ENCODE data around the gene ARID4A. TPM values are rescaled to one million over a fixed set of nuclear protein-coding genes. Genes with fewer than 3 reads are reported as not detected.

ARID4A gene
- total and polyA plus RNA-seq, 2 of the 13 experiments (the other 11 are each of a cell fraction or from before 2014, with no cell fraction given), result 7.2 to 9.7 TPM

GRCh38 chr14:58287607-58288042, 10.7 kb upstream of the ARID4A start (continued):
- TF ChIP-seq ZNF282 (IDR thresholded peaks at IDR 0.05; ENCODE audit: partially characterized antibody) (no peak), ARID2 (CRISPR knock-in tag; IDR thresholded peaks at IDR 0.05; ENCODE audit: borderline replicate concordance) (no peak), REXO4 (CRISPR knock-in tag; IDR thresholded peaks at IDR 0.05; ENCODE audit: borderline replicate concordance) (no peak), ZNF644 (CRISPR knock-in tag; IDR thresholded peaks at IDR 0.05; ENCODE audit: low read depth) (peak; percentile 100), HNF4G (IDR thresholded peaks at IDR 0.05; ENCODE audit: borderline replicate concordance, low read depth, low read length) (peak; percentile 84), HNF4G (CRISPR knock-in tag; IDR thresholded peaks at IDR 0.05; ENCODE audit: borderline replicate concordance, low read depth) (no peak; the same call in 1 of the 2 replicates), FOXP4 (CRISPR knock-in tag; IDR thresholded peaks at IDR 0.05) (peak; percentile 90), ZNF772 (CRISPR knock-in tag; IDR thresholded peaks at IDR 0.05) (peak; percentile 66; the same call in 1 of the 2 replicates), XRCC5 (optimal IDR thresholded peaks at IDR 0.05; ENCODE audit: low read length) (no peak), ZNF235 (CRISPR knock-in tag; IDR thresholded peaks at IDR 0.05; ENCODE audit: borderline replicate concordance) (no peak), MATR3 (CRISPR knock-in tag; IDR thresholded peaks at IDR 0.05) (no peak), TCF12 (IDR thresholded peaks at IDR 0.05) (no peak), TCF12 (CRISPR knock-in tag; IDR thresholded peaks at IDR 0.05) (peak; percentile 42; the same call in 1 of the 2 replicates), KDM3A (CRISPR knock-in tag; IDR thresholded peaks at IDR 0.05; ENCODE audit: low read depth) (no peak), ZHX2 (IDR thresholded peaks at IDR 0.05; ENCODE audit: low read depth) (no peak), ZHX2 (CRISPR knock-in tag; IDR thresholded peaks at IDR 0.05; ENCODE audit: borderline replicate concordance) (no peak), ZBTB7B (CRISPR knock-in tag; IDR thresholded peaks at IDR 0.05) (peak; percentile 54; the same call in 1 of the 2 replicates), ETV6 (CRISPR knock-in tag; conservative IDR thresholded peaks at IDR 0.05) (no peak), ZNF256 (CRISPR knock-in tag; conservative IDR thresholded peaks at IDR 0.05) (no peak)
- TF ChIP-seq, protein P1, sequence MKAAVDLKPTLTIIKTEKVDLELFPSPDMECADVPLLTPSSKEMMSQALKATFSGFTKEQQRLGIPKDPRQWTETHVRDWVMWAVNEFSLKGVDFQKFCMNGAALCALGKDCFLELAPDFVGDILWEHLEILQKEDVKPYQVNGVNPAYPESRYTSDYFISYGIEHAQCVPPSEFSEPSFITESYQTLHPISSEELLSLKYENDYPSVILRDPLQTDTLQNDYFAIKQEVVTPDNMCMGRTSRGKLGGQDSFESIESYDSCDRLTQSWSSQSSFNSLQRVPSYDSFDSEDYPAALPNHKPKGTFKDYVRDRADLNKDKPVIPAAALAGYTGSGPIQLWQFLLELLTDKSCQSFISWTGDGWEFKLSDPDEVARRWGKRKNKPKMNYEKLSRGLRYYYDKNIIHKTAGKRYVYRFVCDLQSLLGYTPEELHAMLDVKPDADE (CRISPR knock-in tag; IDR thresholded peaks at IDR 0.05), result no peak
- TF ChIP-seq, protein P2, sequence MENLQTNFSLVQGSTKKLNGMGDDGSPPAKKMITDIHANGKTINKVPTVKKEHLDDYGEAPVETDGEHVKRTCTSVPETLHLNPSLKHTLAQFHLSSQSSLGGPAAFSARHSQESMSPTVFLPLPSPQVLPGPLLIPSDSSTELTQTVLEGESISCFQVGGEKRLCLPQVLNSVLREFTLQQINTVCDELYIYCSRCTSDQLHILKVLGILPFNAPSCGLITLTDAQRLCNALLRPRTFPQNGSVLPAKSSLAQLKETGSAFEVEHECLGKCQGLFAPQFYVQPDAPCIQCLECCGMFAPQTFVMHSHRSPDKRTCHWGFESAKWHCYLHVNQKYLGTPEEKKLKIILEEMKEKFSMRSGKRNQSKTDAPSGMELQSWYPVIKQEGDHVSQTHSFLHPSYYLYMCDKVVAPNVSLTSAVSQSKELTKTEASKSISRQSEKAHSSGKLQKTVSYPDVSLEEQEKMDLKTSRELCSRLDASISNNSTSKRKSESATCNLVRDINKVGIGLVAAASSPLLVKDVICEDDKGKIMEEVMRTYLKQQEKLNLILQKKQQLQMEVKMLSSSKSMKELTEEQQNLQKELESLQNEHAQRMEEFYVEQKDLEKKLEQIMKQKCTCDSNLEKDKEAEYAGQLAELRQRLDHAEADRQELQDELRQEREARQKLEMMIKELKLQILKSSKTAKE (CRISPR knock-in tag; IDR thresholded peaks at IDR 0.05; ENCODE audit: borderline replicate concordance), result peak; percentile 61; the same call in 1 of the 2 replicates

Data from HepG2 (cell line).